SU-DHL-6 (cell line): ENCODE data around the gene HGD.
"Not testable (repeated sequence)": the region's sequence is repeated elsewhere in the genome, so short reads cannot be mapped to it uniquely, and the experiment has no call there.

ENCODE experiments used
- H2AFZ ChIP-seq: fragments of 200-600 bp; sonication (generic); 2 replicates; pipeline ENCODE4 v1.6.1; 2014; ENCODE audit warnings: low read depth, mild to moderate bottlenecking, moderate library complexity, mixed read lengths, antibody characterized with exemption, low read length; ENCODE audit not compliant: severe bottlenecking
- H3F3A ChIP-seq: fragments of 200-600 bp; shearing (Covaris generic); 2 replicates; pipeline ENCODE4 v1.6.0; 2016; ENCODE audit warnings: antibody characterized with exemption, mild to moderate bottlenecking; ENCODE audit not compliant: insufficient read depth
- H3K27ac ChIP-seq: fragments of 200-600 bp; sonication (generic); 2 replicates; pipeline ENCODE4 v1.5.1; 2016; ENCODE audit warnings: low read depth, mild to moderate bottlenecking, low read length, moderate library complexity, mixed read lengths
- H3K27me3 ChIP-seq: fragments of 200-600 bp; sonication (generic), shearing (Covaris generic); 2 replicates; pipeline ENCODE4 v1.6.0; 2014; ENCODE audit warnings: mild to moderate bottlenecking, low read length
- H3K36me3 ChIP-seq: fragments of 200-600 bp; sonication (generic); 2 replicates; pipeline ENCODE4 v1.6.1; 2014; ENCODE audit warnings: mild to moderate bottlenecking, low read length, mixed read lengths
- H3K4me2 ChIP-seq: fragments of 300-600, 200-600 bp; shearing (Covaris generic), sonication (generic); 2 replicates; pipeline ENCODE4 v1.6.0; 2014; ENCODE audit warnings: low read length, low read depth, mild to moderate bottlenecking; ENCODE audit not compliant: poor library complexity, severe bottlenecking
- H3K4me3 ChIP-seq: fragments of 200-600 bp; sonication (generic); 2 replicates; pipeline ENCODE4 v1.5.1; 2014; ENCODE audit warnings: antibody characterized with exemption, low read length, mild to moderate bottlenecking, mixed read lengths; ENCODE audit not compliant: insufficient read depth, poor library complexity, severe bottlenecking
- H3K79me2 ChIP-seq: fragments of 200-600 bp; sonication (generic); 2 replicates; pipeline ENCODE4 v1.6.1; 2014; ENCODE audit warnings: mild to moderate bottlenecking, low read length, moderate library complexity; ENCODE audit not compliant: insufficient read depth
- H3K9ac ChIP-seq: fragments of 200-600 bp; sonication (generic); 2 replicates; pipeline ENCODE4 v1.7.0; 2014; ENCODE audit warnings: mild to moderate bottlenecking, low read length
- H3K9me2 ChIP-seq: fragments of 200-600 bp; sonication (generic); replicated peaks from 2 replicates; pipeline ENCODE4 v1.6.1; 2014; ENCODE audit warnings: low read length; ENCODE audit not compliant: insufficient read depth
- H3K9me3 ChIP-seq: fragments of 200-600 bp; sonication (generic); 2 replicates; pipeline ENCODE4 v1.6.1; 2014; ENCODE audit warnings: low read length, mixed read lengths; ENCODE audit not compliant: insufficient read depth
- H4K20me1 ChIP-seq: fragments of 200-600 bp; sonication (generic); 2 replicates; pipeline ENCODE4 v1.6.1; 2014; ENCODE audit warnings: low read depth, mild to moderate bottlenecking, antibody characterized with exemption, low read length, moderate library complexity, mixed read lengths
- CTCF ChIP-seq: fragments of 200-600 bp; sonication (generic); IDR thresholded peaks from one replicate; pipeline ENCODE4 v1.5.1; 2017; ENCODE audit warnings: antibody characterized with exemption, mild to moderate bottlenecking, low read length, moderate library complexity; ENCODE audit not compliant: insufficient read depth, poor library complexity, severe bottlenecking
- EZH2phosphoT487 ChIP-seq: fragments of 200-600 bp; sonication (generic), shearing (Covaris generic); conservative IDR thresholded peaks from 2 replicates; pipeline ENCODE4 v1.6.1; 2018; ENCODE audit warnings: mild to moderate bottlenecking, antibody characterized with exemption, low read length, moderate library complexity, mixed read lengths

Gene HGD

GRCh38 chr3:120678331-120678947, 3.6 kb downstream of the HGD start:
- Histone ChIP-seq H3K79me2 (no peaks in the 10 kb centered on the region), H2AFZ (no peak overlapping the region), H3K9me2 (no peaks in the 10 kb centered on the region), H3K4me3 (no peak overlapping the region), H3K9ac (no peak overlapping the region), H3K4me2 (no peak overlapping the region), H3K36me3 (no peaks in the 10 kb centered on the region), H3K27me3 (no peaks in the 10 kb centered on the region), H3K9me3 (no peaks in the 10 kb centered on the region), H4K20me1 (no peaks in the 10 kb centered on the region), H3K27ac (no peak overlapping the region), H3F3A (no peaks in the 10 kb centered on the region)
- no peak for TF ChIP-seq EZH2phosphoT487
- TF ChIP-seq CTCF: no peak

- H3K36me3 ChIP-seq, H2AFZ ChIP-seq, H3K27me3 ChIP-seq, H3K79me2 ChIP-seq, H3K4me3 ChIP-seq, H4K20me1 ChIP-seq, H3K4me2 ChIP-seq, H3K9ac ChIP-seq, H3K27ac ChIP-seq, H3F3A ChIP-seq, H3K9me3 ChIP-seq, H3K9me2 ChIP-seq: not testable (repeated sequence)
Measured at GRCh38 chr3:120677193-120677592, 4.8 kb downstream of the HGD start.

- no peaks in the 10 kb centered on the region for H3K9me3 ChIP-seq
- no peak overlapping the region for H3K27ac ChIP-seq
- H3K36me3 ChIP-seq: no peaks in the 10 kb centered on the region
- H3K79me2 ChIP-seq: no peaks in the 10 kb centered on the region
- H3K4me3 ChIP-seq: no peak overlapping the region
- H3K4me2 ChIP-seq: no peak overlapping the region
- no peaks in the 10 kb centered on the region for H3F3A ChIP-seq
- no peak overlapping the region for H2AFZ ChIP-seq
- H3K9ac ChIP-seq: no peak overlapping the region
- H3K27me3 ChIP-seq: no peaks in the 10 kb centered on the region
- TF ChIP-seq CTCF: no peak
- TF ChIP-seq EZH2phosphoT487: no peak
- H4K20me1 ChIP-seq: no peaks in the 10 kb centered on the region
- no peaks in the 10 kb centered on the region for H3K9me2 ChIP-seq
Measured at GRCh38 chr3:120673116-120673515, 8.9 kb downstream of the HGD start.

- Histone ChIP-seq H3K79me2 (no peaks in the 10 kb centered on the region), H3K27me3 (no peaks in the 10 kb centered on the region), H2AFZ (no peak overlapping the region), H3K36me3 (no peaks in the 10 kb centered on the region), H3K9me2 (no peaks in the 10 kb centered on the region), H3F3A (no peaks in the 10 kb centered on the region), H3K9me3 (no peaks in the 10 kb centered on the region), H3K9ac (no peak overlapping the region), H3K27ac (no peak overlapping the region), H3K4me2 (no peak overlapping the region), H3K4me3 (no peak overlapping the region), H4K20me1 (no peaks in the 10 kb centered on the region)
- TF ChIP-seq EZH2phosphoT487 (no peak), CTCF (no peak)
Measured at GRCh38 chr3:120670576-120670975, 11.5 kb downstream of the HGD start.
